HT1080 (cell line): Measurements from ENCODE around the gene INSYN2B. TPM values are rescaled to one million over a fixed set of nuclear protein-coding genes. Genes with fewer than 3 reads are reported as not detected.

Experiments
- small RNA-seq: library from RNA; depleted of rRNA; stranded (forward); fragments of <200 nt; gene quantifications from one replicate; pipeline ENCODE3, GENCODE V24; 2014
- total RNA-seq: library from RNA; depleted of rRNA; stranded (reverse); fragments of >200 nt; shearing (Covaris generic); gene quantifications from 2 replicates; pipeline ENCODE4 v1.2.3, GENCODE V29; 2014; rRNA removed

Gene INSYN2B
- total RNA-seq, 1 experiment from 2014 or later: 14.0 TPM

Small RNA genes within 50 kb of the gene (small RNA-seq; reads per million reads assigned to genes)
- not detected for gene MIR378E

Other genes with a start within 250 kb of the INSYN2B start
- not detected in 2 replicates for gene FOXI1, start 125.4 kb upstream of the INSYN2B start, total RNA-seq